SU-DHL-6 (cell line): Measurements from ENCODE around the gene GALNT9.

ENCODE experiments used
- H2AFZ ChIP-seq: fragments of 200-600 bp; sonication (generic); 2 replicates; pipeline ENCODE4 v1.6.1; 2014; ENCODE audit warnings: low read depth, mild to moderate bottlenecking, moderate library complexity, mixed read lengths, antibody characterized with exemption, low read length; ENCODE audit not compliant: severe bottlenecking
- H3F3A ChIP-seq: fragments of 200-600 bp; shearing (Covaris generic); 2 replicates; pipeline ENCODE4 v1.6.0; 2016; ENCODE audit warnings: antibody characterized with exemption, mild to moderate bottlenecking; ENCODE audit not compliant: insufficient read depth
- H3K27ac ChIP-seq: fragments of 200-600 bp; sonication (generic); 2 replicates; pipeline ENCODE4 v1.5.1; 2016; ENCODE audit warnings: low read depth, mild to moderate bottlenecking, low read length, moderate library complexity, mixed read lengths
- H3K27me3 ChIP-seq: fragments of 200-600 bp; sonication (generic), shearing (Covaris generic); 2 replicates; pipeline ENCODE4 v1.6.0; 2014; ENCODE audit warnings: mild to moderate bottlenecking, low read length
- H3K36me3 ChIP-seq: fragments of 200-600 bp; sonication (generic); 2 replicates; pipeline ENCODE4 v1.6.1; 2014; ENCODE audit warnings: mild to moderate bottlenecking, low read length, mixed read lengths
- H3K4me2 ChIP-seq: fragments of 300-600, 200-600 bp; shearing (Covaris generic), sonication (generic); 2 replicates; pipeline ENCODE4 v1.6.0; 2014; ENCODE audit warnings: low read length, low read depth, mild to moderate bottlenecking; ENCODE audit not compliant: poor library complexity, severe bottlenecking
- H3K4me3 ChIP-seq: fragments of 200-600 bp; sonication (generic); 2 replicates; pipeline ENCODE4 v1.5.1; 2014; ENCODE audit warnings: antibody characterized with exemption, low read length, mild to moderate bottlenecking, mixed read lengths; ENCODE audit not compliant: insufficient read depth, poor library complexity, severe bottlenecking
- H3K79me2 ChIP-seq: fragments of 200-600 bp; sonication (generic); 2 replicates; pipeline ENCODE4 v1.6.1; 2014; ENCODE audit warnings: mild to moderate bottlenecking, low read length, moderate library complexity; ENCODE audit not compliant: insufficient read depth
- H3K9ac ChIP-seq: fragments of 200-600 bp; sonication (generic); 2 replicates; pipeline ENCODE4 v1.7.0; 2014; ENCODE audit warnings: mild to moderate bottlenecking, low read length
- H3K9me2 ChIP-seq: fragments of 200-600 bp; sonication (generic); replicated peaks from 2 replicates; pipeline ENCODE4 v1.6.1; 2014; ENCODE audit warnings: low read length; ENCODE audit not compliant: insufficient read depth
- H3K9me3 ChIP-seq: fragments of 200-600 bp; sonication (generic); 2 replicates; pipeline ENCODE4 v1.6.1; 2014; ENCODE audit warnings: low read length, mixed read lengths; ENCODE audit not compliant: insufficient read depth
- H4K20me1 ChIP-seq: fragments of 200-600 bp; sonication (generic); 2 replicates; pipeline ENCODE4 v1.6.1; 2014; ENCODE audit warnings: low read depth, mild to moderate bottlenecking, antibody characterized with exemption, low read length, moderate library complexity, mixed read lengths
- CTCF ChIP-seq: fragments of 200-600 bp; sonication (generic); IDR thresholded peaks from one replicate; pipeline ENCODE4 v1.5.1; 2017; ENCODE audit warnings: antibody characterized with exemption, mild to moderate bottlenecking, low read length, moderate library complexity; ENCODE audit not compliant: insufficient read depth, poor library complexity, severe bottlenecking
- EZH2phosphoT487 ChIP-seq: fragments of 200-600 bp; sonication (generic), shearing (Covaris generic); conservative IDR thresholded peaks from 2 replicates; pipeline ENCODE4 v1.6.1; 2018; ENCODE audit warnings: mild to moderate bottlenecking, antibody characterized with exemption, low read length, moderate library complexity, mixed read lengths

Gene GALNT9

DNA sequence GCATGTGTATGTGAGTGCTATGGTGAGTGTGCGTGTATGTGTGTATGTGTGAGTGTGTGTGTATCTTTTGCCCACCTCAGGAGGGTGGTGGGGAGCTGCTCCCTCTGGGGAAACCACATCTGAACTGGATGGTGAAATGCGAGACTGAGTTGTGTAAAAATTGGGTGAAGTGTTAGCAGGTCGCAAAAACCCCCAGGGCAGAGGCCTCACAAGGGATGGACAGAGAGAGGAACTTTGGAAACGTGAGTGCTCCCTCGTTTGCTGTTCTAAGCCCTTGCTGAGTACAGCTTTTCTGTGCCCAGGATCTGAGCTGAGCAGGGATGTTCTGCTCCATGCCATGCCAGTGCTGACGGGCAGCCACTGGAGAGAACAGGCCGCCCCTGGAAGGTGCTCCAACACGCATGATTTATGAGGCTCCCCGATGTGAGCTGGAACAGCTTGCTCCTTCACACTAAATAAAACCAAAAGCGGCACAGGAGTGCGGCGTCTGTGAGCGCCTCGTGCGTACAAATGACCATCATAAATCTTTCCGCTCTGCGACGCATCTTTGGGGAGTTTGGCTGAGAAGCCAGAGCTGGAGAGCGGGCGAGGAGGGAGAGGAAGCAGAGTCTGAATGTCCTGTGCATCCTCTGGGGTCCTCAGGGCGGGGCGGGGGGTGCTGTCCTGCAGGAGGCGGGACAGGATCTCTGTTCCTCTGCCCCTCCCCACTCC, 14.1 kb upstream of the GALNT9 start:
- no peaks in the 10 kb centered on the region for H4K20me1 ChIP-seq
- TF ChIP-seq CTCF (no peak), EZH2phosphoT487 (no peak)
- no peak overlapping the region for H3K9ac ChIP-seq
- H3K36me3 ChIP-seq, result no peaks in the 10 kb centered on the region
- H3K79me2 ChIP-seq, result no peaks in the 10 kb centered on the region
- no peaks in the 10 kb centered on the region for H3F3A ChIP-seq
- H3K4me2 ChIP-seq, result no peak overlapping the region
- no peaks in the 10 kb centered on the region for H3K27me3 ChIP-seq
- no peaks in the 10 kb centered on the region for H3K9me2 ChIP-seq
- H3K4me3 ChIP-seq, result no peak overlapping the region
- no peaks in the 10 kb centered on the region for H3K9me3 ChIP-seq
- no peak overlapping the region for H3K27ac ChIP-seq
- H2AFZ ChIP-seq, result no peak overlapping the region

- no peaks in the 10 kb centered on the region for H3K36me3 ChIP-seq
- no peak overlapping the region for H3K4me2 ChIP-seq
- no peak overlapping the region for H3K4me3 ChIP-seq
- no peaks in the 10 kb centered on the region for H3F3A ChIP-seq
- H3K9me3 ChIP-seq, result no peaks in the 10 kb centered on the region
- no peak overlapping the region for H2AFZ ChIP-seq
- H3K27me3 ChIP-seq, result no peaks in the 10 kb centered on the region
- no peaks in the 10 kb centered on the region for H3K9me2 ChIP-seq
- no peaks in the 10 kb centered on the region for H4K20me1 ChIP-seq
- no peak overlapping the region for H3K27ac ChIP-seq
- no peak overlapping the region for H3K9ac ChIP-seq
- no peaks in the 10 kb centered on the region for H3K79me2 ChIP-seq
- no peak for TF ChIP-seq EZH2phosphoT487
- no peak for TF ChIP-seq CTCF
Observed at GRCh38 chr12:132342251-132343227, 13.2 kb upstream of the GALNT9 start.

DNA sequence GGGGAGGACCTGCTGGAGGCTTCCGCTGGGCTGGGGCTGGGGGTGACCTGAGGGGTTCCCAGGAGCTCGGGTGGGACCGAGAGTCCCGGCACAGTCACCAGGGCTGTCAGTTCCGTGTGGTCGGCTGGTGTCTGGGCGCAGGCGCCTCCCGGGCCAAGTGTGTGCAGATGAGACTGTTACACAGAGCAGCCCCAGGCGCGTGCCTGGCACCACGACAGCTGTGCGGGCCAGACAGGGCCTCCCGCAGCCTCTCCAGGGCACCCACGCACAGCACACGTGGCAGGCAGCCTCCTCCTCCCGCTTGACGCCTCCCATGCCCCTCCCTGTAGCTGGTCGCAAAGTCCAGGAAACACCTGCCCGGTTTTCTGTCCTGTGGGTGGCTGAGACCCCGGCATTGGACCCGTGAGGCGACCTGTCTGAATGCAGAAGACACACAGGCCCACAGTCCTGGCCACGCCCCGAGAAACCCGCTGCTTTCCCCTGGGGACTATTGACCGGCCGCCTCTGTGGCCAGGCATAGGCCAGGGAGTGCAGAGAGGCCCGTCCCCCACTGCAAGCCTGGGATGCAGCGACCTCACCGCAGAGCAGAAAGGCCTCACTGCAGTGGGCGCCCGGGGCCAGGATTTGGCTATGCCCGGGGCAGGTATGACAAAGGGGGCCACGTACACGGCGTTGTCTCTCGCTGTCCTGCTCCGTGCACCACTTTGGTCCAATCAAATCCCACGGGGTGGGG, 12.1 kb upstream of the GALNT9 start:
- no peaks in the 10 kb centered on the region for H3K36me3 ChIP-seq
- no peak overlapping the region for H3K9ac ChIP-seq
- TF ChIP-seq CTCF, result no peak
- TF ChIP-seq EZH2phosphoT487, result no peak
- H3K27me3 ChIP-seq, result no peaks in the 10 kb centered on the region
- no peak overlapping the region for H2AFZ ChIP-seq
- no peak overlapping the region for H3K27ac ChIP-seq
- H3K79me2 ChIP-seq, result no peaks in the 10 kb centered on the region
- H3K9me2 ChIP-seq, result no peaks in the 10 kb centered on the region
- no peaks in the 10 kb centered on the region for H3K9me3 ChIP-seq
- no peak overlapping the region for H3K4me2 ChIP-seq
- H3K4me3 ChIP-seq, result no peak overlapping the region
- H4K20me1 ChIP-seq, result no peaks in the 10 kb centered on the region
- no peaks in the 10 kb centered on the region for H3F3A ChIP-seq
